Measurements from ENCODE around the gene BCOR.

- TF ChIP-seq CTCF (conservative IDR thresholded peaks at IDR 0.05 in 1 of 2, IDR thresholded peaks at IDR 0.05 in 1 of 2; ENCODE audit: low read depth in 1 of 2, low read length in 2 of 2) = no peak
- no peak for TF ChIP-seq EZH2 (IDR thresholded peaks at IDR 0.05; ENCODE audit: low read length, missing control alignments)
Measured at GRCh38 chrX:40127052-40127451, 29.3 kb upstream of the BCOR start.

All from fibroblast of lung (primary cell).